ENCODE results near the gene KLHL29. TPM values are rescaled to one million over a fixed set of nuclear protein-coding genes. Genes with fewer than 3 reads are reported as not detected.
A peak's percentile ranks its signal among the peaks of the same experiment; 100 is the strongest.

The KLHL29 gene
- total RNA-seq, 1 donor from 2014 or later: 5.0 TPM

DNA sequence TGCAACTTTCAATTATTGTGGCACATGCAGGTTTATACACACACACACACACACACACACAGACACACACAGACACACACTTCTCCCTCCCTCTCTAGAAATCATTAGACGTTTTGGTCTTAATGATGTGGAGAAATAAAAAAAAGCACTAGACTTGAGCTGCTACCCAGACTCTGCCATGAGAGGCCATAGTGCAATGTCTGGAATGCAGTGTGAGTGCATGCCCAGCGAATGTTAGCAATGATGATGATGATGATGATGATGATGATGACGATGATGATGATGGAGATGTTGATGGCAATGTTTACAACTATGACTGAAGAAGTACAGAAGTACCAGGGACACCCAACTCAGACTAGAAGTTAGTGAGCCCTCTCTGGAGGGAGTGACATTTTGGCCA, 23.8 kb upstream of the KLHL29 start:
- H3K4me3 ChIP-seq (ENCODE audit: low read depth, low read length): no peak overlapping the region
- DNase-seq (ENCODE audit: low read depth) (no peak), FAIRE-seq (no peak)
- no peaks in the 10 kb centered on the region for H3K36me3 ChIP-seq (ENCODE audit: control insufficient read depth, insufficient read depth, low read length)
- H3K27me3 ChIP-seq (ENCODE audit: control insufficient read depth, insufficient read depth, low read length): peaks cover 2% of the 10 kb centered on the region
- TF ChIP-seq, protein P1, sequence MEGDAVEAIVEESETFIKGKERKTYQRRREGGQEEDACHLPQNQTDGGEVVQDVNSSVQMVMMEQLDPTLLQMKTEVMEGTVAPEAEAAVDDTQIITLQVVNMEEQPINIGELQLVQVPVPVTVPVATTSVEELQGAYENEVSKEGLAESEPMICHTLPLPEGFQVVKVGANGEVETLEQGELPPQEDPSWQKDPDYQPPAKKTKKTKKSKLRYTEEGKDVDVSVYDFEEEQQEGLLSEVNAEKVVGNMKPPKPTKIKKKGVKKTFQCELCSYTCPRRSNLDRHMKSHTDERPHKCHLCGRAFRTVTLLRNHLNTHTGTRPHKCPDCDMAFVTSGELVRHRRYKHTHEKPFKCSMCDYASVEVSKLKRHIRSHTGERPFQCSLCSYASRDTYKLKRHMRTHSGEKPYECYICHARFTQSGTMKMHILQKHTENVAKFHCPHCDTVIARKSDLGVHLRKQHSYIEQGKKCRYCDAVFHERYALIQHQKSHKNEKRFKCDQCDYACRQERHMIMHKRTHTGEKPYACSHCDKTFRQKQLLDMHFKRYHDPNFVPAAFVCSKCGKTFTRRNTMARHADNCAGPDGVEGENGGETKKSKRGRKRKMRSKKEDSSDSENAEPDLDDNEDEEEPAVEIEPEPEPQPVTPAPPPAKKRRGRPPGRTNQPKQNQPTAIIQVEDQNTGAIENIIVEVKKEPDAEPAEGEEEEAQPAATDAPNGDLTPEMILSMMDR (IDR thresholded peaks at IDR 0.05; ENCODE audit: insufficient read depth, low read length, severe bottlenecking): no peak

DNA sequence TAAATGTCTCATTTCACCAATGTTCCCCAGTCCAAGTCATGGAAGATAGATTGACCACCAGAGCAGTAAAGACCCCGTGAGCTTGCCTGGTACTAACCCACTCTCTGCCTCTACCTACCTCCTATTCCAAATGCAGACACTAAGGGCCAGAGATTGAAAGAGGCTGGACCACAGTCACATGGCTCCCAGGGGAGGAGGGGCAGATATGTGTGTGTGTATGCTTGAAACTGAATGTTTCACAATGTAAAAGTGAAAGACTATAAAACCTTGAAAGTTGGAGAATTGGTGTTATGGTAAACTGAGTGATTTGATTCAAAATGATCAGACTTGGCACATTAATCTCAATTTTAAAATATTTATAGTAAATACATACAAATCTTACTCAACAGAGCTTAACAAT, 21.7 kb upstream of the KLHL29 start:
- FAIRE-seq (no peak), DNase-seq (ENCODE audit: low read depth) (no peak)

DNA sequence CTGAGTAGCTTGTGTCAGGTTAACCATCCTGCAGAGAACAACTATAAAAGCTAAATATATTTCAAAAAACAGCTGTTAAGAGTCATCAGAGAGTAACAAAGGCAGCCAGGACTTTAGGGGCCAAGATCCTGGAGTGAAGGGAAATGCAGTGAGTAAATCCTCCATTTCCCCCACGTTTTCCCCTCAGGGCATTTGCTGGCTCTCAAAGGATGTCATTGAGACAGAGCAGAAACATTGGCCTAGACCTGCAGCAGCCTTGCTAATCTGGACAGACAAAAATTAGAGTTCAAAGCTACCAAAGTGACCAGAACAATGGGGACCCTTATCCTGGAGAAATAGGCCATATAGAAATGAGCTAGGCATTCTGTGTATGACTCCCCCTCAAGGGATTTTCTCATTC, 21.1 kb upstream of the KLHL29 start:
- Histone ChIP-seq H3K36me3 (ENCODE audit: control insufficient read depth, insufficient read depth, low read length) (no peaks in the 10 kb centered on the region), H3K27me3 (ENCODE audit: control insufficient read depth, insufficient read depth, low read length) (peaks cover 2% of the 10 kb centered on the region), H3K4me3 (ENCODE audit: low read depth, low read length) (no peak overlapping the region)
- TF ChIP-seq, protein P1 (IDR thresholded peaks at IDR 0.05; ENCODE audit: insufficient read depth, low read length, severe bottlenecking): no peak
- DNase-seq (ENCODE audit: low read depth): peak; percentile 39
- FAIRE-seq: no peak

More for the DNA sequence above, 21.7 kb upstream of the KLHL29 start:
- Histone ChIP-seq H3K27me3 (ENCODE audit: control insufficient read depth, insufficient read depth, low read length) (peaks cover 2% of the 10 kb centered on the region), H3K36me3 (ENCODE audit: control insufficient read depth, insufficient read depth, low read length) (no peaks in the 10 kb centered on the region), H3K4me3 (ENCODE audit: low read depth, low read length) (no peak overlapping the region)
- TF ChIP-seq, protein P1 (IDR thresholded peaks at IDR 0.05; ENCODE audit: insufficient read depth, low read length, severe bottlenecking): no peak

DNA sequence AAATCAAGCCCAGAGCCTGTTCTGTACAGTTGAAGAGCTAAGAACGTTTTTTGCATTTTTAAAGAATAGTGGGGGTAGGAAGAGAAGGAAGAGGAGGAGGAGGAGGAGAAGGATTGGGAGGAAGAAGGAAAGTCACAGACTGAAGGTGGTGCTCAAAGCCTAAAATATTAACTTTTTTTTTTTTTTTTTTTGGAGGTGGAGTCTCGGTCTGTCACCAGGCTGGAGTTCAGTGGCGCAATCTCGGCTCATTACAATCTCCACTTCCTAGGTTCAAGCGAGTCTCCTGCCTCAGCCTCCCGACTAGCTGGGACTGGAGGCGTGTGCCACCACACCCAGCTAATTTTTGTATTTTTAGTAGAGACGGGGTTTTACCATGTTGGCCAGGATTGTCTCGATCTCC, 18.3 kb upstream of the KLHL29 start:
- FAIRE-seq: no peak
- H3K36me3 ChIP-seq (ENCODE audit: control insufficient read depth, insufficient read depth, low read length): no peaks in the 10 kb centered on the region
- H3K27me3 ChIP-seq (ENCODE audit: control insufficient read depth, insufficient read depth, low read length): peaks cover 2% of the 10 kb centered on the region
- TF ChIP-seq, protein P1 (IDR thresholded peaks at IDR 0.05; ENCODE audit: insufficient read depth, low read length, severe bottlenecking): no peak
- DNase-seq (ENCODE audit: low read depth): no peak
- H3K4me3 ChIP-seq (ENCODE audit: low read depth, low read length): no peak overlapping the region

DNA sequence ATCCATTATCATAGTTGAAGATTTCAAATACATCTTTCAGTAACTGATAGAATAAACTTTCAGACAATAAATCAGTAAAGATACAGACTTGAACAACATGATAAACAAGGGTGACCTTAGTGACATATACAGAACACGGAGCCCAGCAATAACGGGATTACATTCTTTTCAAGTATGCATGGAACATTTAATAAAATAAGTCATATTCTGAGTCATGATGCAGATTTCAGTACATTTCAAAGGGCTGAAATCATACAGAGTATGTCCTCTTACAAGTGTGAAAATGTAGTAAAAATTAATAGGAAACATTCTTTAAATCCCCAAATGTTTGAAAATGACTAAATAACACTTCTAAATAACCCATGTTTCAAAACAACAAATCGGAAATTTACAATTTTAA, 17.2 kb upstream of the KLHL29 start:
- DNase-seq (ENCODE audit: low read depth): peak; percentile 65
- Histone ChIP-seq H3K27me3 (ENCODE audit: control insufficient read depth, insufficient read depth, low read length) (no peaks in the 10 kb centered on the region), H3K36me3 (ENCODE audit: control insufficient read depth, insufficient read depth, low read length) (no peaks in the 10 kb centered on the region), H3K4me3 (ENCODE audit: low read depth, low read length) (no peak overlapping the region)
- TF ChIP-seq, protein P1 (IDR thresholded peaks at IDR 0.05; ENCODE audit: insufficient read depth, low read length, severe bottlenecking): no peak
- no peak for FAIRE-seq

DNA sequence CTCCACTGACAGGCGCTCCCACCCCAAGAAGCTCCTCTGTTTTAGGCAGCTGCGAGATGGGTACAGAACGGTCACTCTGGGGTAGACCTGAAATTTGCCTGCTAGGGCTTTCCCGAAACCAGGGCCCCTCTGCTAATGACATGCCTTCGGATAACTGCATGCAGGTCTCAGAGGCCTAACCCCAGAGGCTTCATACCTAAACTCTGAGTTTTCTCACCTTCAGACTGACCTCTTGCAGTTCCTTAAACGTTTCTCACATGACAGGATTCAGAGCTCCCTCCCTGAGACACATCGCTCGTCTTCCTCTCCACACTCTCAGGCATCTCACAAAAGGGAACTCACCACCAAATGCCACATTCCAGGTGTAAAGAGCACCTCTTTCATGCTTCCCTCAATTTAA, 11.3 kb upstream of the KLHL29 start:
- TF ChIP-seq, protein P1 (IDR thresholded peaks at IDR 0.05; ENCODE audit: insufficient read depth, low read length, severe bottlenecking): no peak
- no peak overlapping the region for H3K4me3 ChIP-seq (ENCODE audit: low read depth, low read length)
- no peak for FAIRE-seq
- H3K36me3 ChIP-seq (ENCODE audit: control insufficient read depth, insufficient read depth, low read length): no peaks in the 10 kb centered on the region
- no peak for DNase-seq (ENCODE audit: low read depth)
- no peaks in the 10 kb centered on the region for H3K27me3 ChIP-seq (ENCODE audit: control insufficient read depth, insufficient read depth, low read length)
